HG03097 (cell line): ENCODE measurements around the gene HMG20B.
"Not testable (repeated sequence)": the region's sequence is repeated elsewhere in the genome, so short reads cannot be mapped to it uniquely, and the experiment has no call there.

ENCODE experiments used
- ATAC-seq: cut with Tn5 transposase; IDR thresholded peaks from one replicate; pipeline ENCODE4 v1.9.1; 2021; ENCODE audit not compliant: unreplicated experiment, low FRiP score

Gene HMG20B

GRCh38 chr19:3554254-3555083 is 18.3 kb upstream of the HMG20B start:
- no peak for ATAC-seq

GRCh38 chr19:3555653-3556422 is 16.9 kb upstream of the HMG20B start:
- ATAC-seq, result no peak

GRCh38 chr19:3556423-3556977 is 16.2 kb upstream of the HMG20B start:
- no peak for ATAC-seq

GRCh38 chr19:3556978-3557460 is 15.7 kb upstream of the HMG20B start:
- no peak for ATAC-seq

DNA sequence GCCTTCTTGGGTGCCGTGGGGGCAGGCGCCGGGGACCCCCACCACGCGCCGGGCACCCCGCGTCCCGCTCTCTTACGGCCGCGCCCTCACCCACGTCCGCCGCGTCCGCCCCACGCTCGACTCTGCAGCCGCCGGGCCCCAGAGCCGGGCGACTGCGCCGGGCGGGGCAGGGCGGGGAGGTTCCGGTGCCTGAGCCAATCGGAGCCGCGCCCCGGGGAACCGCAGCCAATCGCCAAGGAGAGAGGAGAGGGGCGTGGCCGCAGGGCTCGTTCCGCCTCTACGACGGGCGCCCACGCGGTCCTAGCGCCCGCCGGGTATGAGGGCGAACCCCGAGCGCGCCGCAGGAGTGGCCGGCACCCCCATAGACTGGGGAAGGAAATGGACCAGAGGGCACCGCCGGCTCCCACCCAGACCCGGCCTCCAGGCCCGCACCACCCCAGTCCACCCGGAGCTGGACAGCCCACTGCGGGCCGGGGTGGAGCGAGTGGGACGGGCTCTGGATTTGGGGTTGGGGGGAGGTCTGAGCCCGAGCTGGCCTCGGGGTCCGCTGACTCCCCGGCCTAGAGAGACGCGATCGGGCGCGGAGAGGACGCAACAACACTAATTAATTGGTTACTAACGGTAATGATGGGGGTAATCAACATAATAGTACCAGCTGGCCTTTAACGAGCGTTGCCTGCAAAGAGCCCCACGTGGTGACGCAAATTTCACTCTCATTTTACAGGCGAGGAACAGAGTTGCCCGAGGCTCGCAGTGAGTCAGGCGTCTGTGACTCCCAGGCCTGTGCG is 15.1 kb upstream of the HMG20B start, which contains the start of gene MFSD12:
TSS of gene MFSD12 (minus strand) at position 126 of the 788 bp plus-strand sequence. CDS start 183 bp downstream, outside the sequence.
- peak; percentile 67 for ATAC-seq

GRCh38 chr19:3563709-3564524 is 8.8 kb upstream of the HMG20B start:
- ATAC-seq, result no peak

- no peak for ATAC-seq
Observed at GRCh38 chr19:3565139-3565538, 7.6 kb upstream of the HMG20B start.

DNA sequence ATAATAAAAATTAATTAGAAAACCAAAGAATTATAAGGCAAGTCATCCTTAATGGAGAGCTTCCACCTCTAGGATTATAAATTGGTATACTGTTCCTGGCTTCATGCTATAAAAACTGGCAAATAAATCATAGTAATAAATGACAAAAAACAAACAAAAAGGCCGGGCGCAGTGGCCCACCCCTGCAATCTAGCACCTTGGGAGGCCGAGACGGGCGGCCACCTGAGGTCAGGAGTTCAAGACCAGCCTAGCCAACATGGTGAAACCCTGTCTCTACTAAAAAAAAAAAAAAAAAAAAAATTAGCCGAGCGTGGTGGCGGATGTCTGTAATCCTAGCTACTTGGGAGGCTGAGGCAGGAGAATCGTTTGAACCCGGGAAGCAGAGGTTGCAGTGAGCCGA is 2.7 kb upstream of the HMG20B start:
- ATAC-seq, result not testable (repeated sequence)

DNA sequence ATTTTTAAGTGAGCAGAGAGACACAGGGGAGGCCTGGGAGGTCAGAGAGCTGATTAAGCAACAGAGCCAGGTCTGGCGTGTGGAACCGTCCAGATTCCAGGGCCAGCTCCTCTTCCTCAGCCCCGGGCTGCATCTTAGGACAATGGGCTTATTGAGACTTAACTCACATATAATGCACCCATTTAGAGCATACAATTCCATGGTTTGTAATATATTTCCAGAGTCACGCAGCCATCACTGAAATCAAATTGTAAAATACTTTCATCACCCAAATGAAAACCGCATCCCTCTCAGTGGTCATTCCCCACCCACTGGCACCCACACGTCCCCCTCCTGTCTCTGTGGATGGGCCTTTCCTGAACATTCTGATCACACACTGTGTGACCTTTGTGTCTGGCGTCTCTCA is 2.1 kb upstream of the HMG20B start:
- no peak for ATAC-seq

DNA sequence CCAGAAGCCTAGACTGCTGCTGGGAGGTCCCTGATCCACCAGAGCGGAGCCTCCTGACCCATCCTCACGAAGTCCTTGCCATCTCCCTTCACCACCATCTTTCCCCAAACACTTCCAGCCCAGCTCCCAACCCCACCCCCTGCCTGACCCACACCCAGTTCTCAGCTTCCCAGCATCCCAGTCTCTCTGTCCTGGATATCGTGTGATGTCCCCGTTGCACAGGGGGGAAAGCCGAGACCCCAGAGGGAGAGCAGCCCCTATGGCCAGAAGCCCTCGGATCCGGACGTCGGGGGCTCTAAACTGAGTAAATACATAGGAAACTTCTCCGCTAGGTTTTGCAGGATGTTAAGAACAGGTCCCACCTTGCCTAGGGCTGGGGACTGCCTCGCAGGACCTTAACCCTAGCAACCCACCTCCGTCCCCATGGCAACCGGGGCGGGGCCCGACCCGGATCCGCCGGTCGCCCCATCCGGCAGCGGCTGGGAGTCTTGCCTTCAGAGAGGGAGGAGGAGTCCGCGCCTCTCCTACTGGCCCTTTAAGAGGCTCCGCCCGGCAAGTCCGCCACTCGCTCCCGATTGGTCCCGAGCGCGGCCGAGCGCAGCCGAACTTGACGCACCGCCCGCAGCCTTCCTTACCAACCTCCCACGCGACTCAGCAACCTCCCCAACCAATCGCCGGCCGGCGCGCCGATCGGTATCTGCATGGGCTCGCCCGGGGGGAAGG is 451 bp upstream of the HMG20B start:
- ATAC-seq, result peak; percentile 86

GRCh38 chr19:3573162-3573857 is 566 bp downstream of the HMG20B start:
- ATAC-seq, result peak; percentile 6

- ATAC-seq, result no peak
Observed at GRCh38 chr19:3573858-3574637, 1.3 kb downstream of the HMG20B start.

DNA sequence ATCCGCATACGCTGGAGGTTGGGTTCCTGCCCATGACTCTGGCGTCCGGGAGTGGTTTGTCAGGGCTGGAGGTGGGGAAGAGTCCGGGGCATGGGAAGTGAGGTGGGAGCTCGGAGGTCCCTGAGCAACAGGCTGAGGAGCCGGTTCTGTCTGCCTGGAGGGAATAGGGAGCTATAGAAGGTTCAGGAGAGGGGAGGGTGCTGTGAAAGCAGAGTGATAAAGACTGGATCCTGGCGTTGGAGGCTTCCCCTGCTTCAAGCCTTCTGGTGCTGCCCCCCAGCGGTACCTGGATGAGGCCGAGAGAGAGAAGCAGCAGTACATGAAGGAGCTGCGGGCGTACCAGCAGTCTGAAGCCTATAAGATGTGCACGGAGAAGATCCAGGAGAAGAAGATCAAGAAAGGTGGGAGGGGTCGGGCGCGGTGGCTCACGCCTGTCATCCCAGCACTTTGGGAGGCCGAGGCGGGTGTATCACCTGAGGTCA is 2.6 kb downstream of the HMG20B start:
- no peak for ATAC-seq

DNA sequence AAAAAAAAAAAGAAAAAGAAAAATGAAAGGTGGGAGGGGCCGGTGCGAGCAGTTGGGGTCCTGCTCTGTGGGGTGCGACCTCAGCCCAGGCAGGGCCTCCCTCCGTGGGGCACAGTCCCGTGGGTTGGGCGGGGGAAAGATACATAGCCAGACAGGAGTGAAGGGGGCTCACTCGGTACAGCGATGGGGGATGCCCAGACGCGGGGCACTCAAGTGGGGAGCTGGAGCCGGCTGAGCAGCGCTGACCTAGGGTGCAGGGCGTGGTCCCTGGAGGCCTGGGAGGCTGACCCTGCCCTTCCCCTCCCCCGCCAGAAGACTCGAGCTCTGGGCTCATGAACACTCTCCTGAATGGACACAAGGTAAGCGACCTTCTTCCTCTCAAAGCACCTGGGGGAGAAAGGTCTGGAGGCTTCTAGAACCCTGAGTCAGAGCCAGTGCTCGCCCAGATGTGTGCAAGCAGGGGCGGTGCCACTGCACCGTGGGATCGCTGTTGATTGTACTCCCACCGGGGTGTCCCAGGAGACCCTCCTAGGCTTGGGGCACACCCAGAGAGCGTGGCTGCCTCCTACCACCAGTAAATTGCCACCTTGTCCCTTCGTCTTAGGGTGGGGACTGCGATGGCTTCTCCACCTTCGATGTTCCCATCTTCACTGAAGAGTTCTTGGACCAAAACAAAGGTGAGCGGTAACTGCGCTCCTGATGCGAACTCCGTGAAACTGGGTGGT is 3.4 kb downstream of the HMG20B start:
- no peak for ATAC-seq

- no peak for ATAC-seq
Observed at GRCh38 chr19:3576696-3577443, 4.1 kb downstream of the HMG20B start.

- ATAC-seq, result no peak
Observed at GRCh38 chr19:3577723-3578344, 5.1 kb downstream of the HMG20B start.
